GM21825 (cell line): ENCODE results near the gene LLGL2.
"Not testable (repeated sequence)": the region's sequence is repeated elsewhere in the genome, so short reads cannot be mapped to it uniquely, and the experiment has no call there.

Experiments used
- ATAC-seq: cut with Tn5 transposase; IDR thresholded peaks from one replicate; pipeline ENCODE4 v1.9.1; 2021; ENCODE audit warnings: mild to moderate bottlenecking, moderate library complexity; ENCODE audit not compliant: unreplicated experiment

Gene LLGL2

DNA sequence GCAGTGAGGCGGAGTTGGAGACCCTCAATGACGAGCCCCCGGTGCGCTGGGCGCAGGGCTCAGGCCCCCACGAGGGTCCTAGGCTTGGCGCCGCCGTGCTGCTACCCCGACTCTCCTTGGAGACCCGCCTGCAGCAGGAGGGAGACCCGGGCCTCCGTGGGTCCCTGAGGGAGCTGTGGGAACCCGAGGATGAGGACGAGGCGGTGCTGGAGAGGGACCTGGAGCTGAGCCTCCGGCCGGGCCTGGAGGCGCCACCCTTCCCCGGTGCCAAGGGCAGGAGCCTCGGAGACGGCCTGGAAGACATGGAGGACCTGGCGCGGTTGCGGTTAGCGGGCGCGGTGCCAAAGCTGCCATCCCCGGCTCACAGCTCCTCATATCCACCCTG, 64.4 kb downstream of the LLGL2 start:
- no peak for ATAC-seq

DNA sequence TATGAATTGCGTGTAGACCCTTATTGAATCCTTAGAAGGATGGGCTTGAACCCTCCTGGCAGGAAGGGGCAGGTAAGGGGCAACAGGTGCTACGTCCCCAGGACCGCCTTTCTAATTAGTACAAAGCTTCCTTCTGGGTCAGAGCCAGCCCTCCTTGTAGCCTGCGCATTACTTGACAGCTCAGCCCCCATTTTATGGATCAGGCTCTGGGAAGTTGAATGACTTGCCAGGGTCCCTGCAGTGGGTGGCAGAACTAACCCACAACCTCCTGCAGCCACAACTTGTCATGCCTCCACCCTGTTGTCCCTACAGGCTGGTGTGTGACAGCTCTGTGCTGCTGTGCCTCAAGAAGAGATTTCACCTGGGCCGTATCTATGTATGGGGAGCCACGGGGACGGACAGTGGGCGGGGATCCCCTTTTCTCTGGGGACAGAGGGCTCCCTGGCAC, 64.8 kb downstream of the LLGL2 start:
- no peak for ATAC-seq

DNA sequence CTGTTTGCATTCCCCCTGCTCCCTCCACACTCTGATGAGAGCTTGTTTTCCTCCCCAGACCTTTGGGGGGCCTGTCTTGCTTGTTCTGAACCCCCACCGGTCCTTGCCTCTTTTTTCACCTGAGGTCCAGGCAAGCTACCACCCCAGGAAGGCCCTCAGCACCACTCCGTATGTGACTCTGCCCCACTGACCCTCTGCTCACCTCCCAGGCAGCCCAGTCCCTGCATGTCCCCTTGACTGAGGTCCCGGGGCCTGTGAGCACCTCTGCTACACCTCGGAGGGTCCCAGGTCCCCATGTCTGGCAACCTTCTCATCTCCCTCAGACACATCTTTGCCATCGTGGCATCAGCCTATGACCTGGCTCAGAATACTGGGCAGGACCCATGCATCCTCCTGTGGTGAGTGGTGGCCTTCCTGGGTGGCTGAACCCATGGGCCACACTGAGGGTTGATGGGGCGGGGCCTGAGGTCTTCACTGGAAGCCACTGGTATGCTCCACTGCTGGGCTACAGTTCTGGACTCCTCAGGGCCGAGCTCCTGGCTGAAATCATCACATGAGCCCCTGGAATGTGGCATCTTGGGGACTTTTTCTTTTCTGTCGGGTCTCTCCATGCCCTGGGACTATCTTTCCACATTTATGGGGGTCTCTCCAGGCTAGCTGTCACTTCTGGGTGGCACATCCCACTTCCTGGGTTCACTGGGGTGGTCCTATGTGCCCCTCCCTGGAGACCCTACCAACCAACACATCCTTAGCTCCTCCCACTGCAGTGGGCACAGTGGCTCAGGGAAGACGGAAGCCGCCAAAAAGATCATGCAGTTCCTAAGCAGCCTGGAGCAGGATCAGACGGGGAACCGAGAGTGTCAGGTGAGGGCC, 65.6 kb downstream of the LLGL2 start:
- no peak for ATAC-seq

DNA sequence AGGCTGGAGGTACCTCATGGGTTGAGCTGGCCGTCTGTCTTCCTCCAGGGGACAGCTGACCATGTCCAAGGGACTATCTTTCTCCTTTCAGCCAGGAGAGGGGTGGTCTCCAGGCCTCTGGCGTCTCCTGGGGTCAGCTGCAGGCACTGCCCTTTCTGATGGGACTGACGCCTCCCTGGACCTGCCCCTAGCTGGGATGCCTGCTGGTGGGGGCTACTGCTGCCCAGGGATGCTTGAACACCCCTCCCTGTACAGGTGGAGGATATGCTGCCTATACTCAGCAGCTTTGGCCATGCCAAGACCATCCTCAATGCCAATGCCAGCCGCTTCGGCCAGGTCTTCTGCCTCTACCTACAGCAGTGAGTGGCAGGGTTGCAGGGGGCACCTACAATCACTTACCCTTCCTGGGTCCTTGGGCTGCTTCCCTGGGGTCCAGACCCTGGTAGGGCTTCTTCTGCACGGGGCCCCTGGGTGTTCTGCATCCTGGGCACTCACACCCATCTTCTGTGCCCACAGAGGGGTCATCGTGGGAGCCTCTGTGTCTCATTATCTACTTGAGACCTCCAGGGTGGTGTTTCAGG, 66.3 kb downstream of the LLGL2 start:
- no peak for ATAC-seq

DNA sequence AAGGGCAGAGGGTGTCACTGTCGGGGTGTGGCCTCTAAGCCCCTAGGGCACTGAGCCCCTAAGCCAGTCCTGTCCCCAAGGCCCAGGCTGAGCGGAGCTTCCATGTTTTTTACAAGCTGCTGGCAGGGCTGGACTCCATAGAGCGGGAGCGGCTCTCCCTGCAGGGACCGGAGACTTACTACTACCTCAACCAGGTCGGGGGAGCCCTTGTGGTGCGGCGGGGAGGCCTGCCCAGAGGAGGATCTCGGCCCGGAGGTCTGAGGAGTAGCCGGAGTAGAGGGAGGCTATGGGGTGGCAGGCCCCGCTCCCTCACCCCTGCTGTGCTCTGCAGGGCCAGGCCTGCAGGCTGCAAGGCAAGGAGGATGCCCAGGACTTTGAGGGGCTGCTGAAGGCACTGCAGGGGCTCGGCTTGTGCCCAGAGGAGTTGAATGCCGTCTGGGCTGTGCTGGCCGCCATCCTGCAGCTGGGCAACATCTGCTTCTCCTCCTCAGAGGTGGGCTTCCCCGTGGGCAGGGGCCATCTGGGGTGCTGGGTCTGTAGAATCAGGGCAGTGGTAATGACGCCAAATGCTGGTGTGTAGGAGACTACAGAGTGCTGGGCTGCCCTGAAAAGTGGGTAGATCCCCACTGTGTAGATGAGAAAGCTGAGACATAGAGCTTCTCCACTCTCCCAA, 67.0 kb downstream of the LLGL2 start:
- no peak for ATAC-seq

DNA sequence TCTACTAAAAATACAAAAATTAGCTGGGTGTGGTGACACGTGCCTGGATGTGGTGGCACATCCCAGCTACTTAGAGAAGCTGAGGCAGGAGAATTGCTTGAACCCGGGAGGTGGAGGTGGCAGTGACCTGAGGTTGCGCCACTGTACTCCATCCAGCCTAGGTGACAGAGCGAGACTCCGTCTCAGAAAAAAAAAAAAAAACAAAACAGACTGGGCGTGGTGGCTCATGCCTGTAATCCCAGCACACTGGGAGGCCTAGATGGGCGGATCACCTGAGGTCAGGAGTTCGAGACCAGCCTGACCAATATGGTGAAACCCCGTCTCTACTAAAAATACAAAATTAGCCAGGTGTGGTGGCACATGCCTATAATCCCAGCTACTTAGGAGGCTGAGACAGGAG, 67.9 kb downstream of the LLGL2 start:
- not testable (repeated sequence) for ATAC-seq

DNA sequence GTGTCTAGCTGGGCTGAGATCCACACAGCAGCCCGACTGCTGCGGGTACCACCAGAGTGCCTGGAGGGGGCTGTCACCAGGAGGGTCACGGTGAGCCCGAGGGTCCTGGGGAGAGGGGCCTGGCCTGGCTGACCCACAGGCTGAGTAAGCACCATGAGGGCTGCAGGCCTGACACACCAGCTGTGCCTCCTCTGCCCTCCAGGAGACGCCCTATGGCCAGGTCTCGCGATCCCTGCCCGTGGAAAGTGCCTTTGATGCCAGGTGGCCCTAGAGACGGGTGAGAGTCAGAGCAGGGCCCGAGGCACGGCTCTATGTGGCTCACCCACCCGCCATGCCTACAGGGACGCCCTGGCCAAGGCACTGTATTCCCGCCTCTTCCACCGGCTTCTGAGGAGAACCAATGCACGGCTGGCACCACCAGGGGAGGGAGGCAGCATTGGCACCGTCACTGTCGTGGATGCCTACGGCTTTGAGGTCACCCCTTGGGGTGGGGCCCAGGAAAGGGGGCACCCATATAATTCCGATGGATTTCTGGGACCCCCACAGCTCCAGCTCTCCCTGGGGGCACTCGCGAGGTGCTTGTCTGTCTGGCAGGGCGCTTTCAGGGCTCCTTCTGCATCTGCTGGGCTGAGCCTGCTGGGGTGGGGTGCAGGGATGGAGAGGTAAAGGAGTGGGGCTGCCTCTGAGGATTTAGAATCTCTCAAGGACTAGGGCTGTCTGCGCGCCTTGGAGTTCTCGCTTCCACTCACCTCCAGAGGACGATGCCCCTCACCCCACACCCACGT, 69.2 kb downstream of the LLGL2 start:
- ATAC-seq, result no peak

DNA sequence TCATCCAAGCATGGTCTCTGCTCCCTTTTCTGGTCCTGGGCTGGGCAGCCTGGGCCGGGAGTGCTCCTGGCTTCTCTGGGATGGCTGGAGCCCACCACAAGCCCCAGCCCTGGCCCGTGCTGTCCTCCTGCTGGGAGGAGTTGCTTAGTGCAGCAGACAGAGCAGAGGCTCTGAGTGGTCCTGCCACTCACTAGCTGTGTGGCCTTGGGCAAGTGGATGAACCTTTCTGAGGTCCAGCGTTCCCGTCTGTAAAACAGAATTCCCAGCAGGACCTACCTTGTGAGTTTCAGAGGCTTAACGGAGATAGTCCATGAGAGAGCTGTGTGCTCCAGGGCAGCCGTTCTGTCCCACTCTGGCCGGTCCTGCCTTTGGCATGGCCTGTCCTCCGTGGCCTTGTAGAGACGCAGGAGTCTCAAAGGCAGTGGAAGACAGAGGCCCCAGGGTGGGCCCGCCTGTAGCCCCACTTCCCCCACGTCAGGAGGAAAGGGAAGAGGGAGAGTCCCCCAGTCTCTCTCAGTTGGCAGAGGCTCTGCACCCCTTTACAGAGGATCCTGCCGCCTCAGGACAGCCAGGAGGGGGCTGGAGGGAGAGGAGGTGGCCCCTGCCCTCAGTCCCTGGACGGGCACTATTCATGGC, 69.9 kb downstream of the LLGL2 start:
- no peak for ATAC-seq

DNA sequence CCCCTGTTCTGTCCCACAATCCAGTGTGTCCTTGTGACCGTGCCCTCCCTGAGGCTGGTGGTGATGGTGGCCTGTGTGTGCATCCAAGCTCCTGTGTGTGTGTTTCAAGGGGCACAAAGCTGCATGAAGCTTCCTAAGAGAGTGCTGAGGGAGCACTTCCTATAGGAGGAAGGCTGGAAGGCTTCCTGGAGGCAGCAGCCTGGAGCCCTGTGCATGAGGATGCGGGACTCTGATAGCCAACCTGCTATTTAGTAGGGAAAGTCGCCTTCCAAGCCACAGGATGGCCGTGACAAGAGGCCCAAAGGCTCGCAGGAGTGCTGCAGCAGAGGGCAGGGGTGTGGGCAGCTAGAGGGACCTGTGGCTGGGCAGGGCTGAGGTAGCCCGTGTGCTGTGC, 70.4 kb downstream of the LLGL2 start:
- ATAC-seq, result no peak

DNA sequence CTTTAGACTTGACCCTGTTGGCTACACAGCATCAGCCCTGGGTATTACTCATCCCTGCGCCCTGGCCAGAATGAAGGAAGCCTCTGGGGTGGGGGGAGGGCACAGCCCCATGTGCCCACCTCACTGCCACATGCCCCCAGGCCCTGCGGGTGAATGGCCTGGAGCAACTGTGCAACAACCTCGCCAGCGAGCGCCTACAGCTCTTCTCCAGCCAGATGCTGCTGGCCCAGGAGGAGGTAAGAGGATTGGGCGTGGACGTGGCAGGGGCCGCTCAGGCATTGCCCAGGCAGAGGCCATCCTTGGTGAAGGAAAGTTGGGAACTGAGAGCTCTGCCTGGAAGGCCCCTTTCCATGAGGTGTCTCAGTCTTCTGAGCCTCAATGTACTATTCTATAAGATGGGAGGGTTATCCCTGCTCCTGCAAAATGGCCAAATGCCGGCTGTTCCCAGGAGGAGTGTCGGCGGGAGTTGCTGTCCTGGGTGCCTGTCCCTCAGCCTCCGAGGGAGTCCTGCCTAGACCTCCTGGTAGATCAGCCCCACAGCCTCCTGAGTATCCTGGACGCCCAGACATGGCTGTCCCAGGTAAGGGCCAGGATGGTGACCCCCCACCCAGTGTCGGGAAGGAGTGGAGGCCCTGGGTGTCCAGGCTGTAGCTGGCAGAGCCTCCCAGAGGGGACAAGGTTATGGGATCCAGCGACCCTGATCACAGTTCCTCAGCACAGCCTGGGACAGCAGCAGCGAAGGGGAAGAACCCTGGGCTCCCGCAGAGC, 71.0 kb downstream of the LLGL2 start:
- no peak for ATAC-seq

DNA sequence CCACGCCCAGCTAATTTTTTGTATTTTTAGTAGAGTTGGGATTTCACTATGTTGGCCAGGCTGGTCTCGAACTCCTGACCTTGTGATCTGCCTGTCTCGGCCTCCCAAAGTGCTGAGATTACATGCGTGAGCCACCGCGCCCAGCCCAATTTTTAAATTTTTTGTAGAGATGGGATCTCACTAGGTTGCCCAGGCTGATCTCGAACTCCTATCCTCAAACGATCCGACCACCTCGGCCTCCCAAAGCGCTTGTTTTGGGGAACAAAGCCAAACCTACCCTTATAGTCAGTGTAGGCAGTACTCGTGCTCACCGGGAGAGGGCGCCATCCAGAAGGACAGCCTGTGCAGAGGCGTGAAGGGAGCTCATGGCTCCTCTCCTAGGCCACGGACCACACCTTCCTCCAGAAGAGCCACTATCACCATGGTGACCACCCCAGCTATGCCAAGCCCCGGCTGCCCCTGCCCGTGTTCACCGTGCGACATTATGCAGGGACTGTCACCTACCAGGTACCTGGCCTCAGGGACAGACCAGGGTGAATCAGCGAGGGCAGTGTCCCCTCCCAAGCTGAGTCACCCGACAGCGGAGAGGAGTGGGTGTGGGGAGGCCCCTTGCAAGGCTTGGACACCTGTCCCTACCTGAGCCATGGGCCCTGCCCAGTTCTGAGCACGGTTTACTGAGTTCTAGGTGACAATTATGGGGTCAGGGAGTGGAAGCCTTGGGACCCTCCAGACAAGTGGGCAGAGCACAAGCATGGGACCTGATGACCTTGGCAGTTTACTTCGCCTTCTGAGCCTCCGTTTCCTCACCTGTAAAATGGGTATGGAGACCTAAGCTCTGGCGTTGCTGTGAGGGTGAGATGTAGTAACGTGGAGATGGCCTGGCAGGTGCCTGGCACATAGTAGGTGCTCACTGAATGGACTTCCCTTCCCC, 75.8 kb downstream of the LLGL2 start:
- no peak for ATAC-seq

DNA sequence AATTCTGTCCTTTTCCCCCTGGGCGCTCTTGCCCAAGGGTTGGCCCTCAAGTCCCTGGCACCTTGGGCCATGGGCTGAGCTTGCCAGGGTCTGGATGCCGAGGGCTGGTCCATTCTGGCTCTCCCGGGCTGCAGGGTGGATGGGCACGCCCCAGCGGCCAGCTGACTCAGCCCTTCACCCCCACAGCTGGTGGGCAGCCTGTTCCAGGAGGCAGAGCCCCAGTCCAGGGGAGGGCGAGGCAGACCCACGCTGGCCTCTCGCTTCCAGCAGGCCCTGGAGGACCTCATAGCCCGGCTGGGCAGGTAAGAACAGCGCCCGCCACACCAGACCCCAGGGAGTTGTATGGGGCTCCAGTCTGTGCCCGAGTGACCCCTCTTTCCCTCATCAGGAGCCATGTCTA, 77.1 kb downstream of the LLGL2 start:
- no peak for ATAC-seq

DNA sequence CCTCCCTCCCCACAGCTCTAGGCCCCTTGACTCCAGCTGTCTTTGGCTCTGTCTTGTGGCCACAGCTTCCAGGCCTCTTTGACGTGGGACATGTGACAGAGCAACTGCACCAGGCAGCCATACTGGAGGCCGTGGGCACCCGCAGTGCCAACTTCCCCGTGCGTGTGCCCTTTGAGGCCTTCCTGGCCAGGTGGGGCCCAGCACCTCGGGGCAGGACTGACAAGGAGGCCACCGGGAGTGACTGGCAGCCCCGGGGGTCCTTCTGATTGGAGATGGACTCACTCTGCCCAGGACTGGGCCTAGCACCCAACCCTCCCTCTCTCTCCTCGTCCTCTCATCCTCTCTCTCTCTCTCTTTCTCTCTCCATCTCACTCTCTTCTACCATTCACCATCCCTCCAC, 77.6 kb downstream of the LLGL2 start:
- no peak for ATAC-seq

DNA sequence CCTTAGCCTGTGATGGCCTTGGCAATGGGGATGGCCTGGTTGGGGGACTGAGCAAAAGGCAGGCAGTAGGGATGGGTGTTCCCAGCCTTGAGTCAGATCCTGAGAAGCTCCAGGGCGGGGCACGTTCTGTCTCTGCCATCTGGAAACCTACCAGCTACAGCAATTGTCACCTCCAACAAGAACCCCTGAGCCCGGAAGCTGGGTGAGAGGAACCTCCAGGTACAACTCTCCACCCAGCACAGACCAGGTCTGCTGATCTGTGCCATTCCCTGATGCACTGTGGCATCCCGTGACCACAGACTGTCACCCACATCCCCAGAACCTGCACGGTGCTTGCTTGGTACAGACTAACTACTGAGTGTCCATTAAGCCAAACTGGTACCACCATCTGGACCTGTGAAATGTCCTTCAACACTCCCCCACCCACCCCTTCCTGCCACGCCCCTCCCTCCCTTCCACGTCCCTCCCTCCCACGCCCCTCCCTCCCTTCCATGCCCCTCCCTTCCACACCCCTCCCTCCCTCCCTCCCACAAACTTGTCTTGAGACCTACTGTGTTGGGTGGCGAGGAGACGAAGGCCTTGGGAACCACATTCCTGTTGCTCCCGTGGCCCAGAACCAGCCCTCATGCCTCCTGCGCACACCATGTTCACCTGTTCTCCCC, 78.7 kb downstream of the LLGL2 start:
- ATAC-seq, result no peak

DNA sequence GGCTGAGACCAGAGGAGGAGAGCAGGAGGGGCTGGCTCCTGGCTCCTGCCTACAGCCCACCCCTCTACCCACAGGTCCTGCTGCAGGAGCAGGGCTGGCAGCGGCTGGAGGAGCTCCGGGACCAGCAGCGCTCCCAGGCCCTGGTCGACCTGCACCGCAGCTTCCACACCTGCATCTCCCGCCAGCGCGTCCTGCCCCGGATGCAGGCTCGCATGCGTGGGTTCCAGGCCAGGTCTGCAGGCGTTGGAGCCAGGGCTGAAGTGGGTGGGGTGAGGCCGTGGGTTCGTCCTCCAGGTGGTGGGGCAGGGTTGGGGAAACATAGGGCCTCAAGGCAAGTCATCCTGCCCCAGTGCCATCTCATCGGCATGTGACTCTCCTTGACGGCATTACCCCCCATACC, 80.3 kb downstream of the LLGL2 start:
- no peak for ATAC-seq

DNA sequence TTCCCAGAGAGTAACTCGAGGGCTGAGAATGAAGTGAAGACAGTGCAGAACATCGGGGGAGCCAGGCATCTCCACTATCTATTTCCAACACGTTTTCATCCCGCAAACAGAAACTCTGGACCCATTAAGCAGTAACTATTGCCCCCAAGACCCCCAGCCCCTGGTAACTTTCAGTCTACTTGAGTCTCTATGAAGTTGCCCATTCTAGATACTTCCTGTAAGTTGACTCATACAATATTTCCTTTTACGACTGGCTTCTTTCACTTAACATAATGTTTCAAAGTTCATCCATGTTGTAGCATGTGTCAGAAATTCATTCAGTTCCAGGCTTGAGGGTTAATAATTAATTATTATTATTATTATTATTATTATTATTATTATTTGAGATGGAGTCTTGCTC, 81.6 kb downstream of the LLGL2 start:
- ATAC-seq, result no peak

DNA sequence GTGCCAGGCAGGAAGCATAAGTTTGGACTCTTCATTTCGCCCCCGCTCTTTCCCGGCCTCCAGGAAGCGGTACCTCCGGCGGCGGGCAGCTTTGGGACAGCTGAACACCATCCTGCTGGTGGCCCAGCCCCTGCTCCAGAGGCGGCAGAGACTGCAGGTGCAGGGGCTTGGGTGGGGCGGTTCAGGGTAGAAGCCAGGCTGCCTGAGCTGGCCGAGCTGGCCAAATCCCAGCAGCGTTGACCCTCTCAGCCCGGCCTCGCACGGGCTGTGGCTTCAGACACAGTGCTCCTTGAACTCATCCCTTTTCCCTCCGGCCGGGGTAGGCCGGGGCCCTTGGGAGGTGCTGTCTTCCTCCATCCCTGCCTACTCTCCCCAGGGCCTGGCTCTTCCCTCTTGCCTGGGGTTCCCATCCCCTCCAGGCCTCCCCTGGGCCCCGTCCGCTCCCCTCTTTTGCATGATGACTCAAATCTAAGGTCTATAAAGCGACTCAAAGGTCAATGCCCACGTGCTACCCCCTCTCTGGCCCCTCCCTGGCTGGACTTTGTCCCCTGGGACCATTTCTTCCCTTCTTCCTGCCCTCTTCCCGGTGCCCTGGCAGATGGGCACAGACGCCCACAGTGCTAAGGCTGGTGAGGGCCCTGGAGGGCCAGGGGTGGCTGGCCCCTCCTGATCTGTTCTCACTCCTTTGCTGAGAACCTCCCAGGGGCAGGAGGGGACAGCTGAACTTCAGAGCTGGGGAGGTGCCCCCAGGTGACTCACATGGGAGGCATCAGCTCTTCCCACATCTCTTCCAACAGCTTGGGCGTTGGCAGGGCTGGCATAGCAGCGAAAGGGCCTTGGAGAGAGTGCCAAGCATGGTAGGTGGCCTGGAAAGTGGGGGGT, 84.8 kb downstream of the LLGL2 start:
- ATAC-seq, result no peak
